GM10847 (cell line): ENCODE data around the gene PYGL.

Source experiments
- POLR2A ChIP-seq: IDR thresholded peaks from 2 replicates; pipeline ENCODE4 v1.6.1; 2011; ENCODE audit not compliant: insufficient read length; ENCODE audit errors: extremely low read depth

PYGL gene

GRCh38 chr14:50865391-50866076, 78.7 kb downstream of the PYGL start:
- no peak for TF ChIP-seq POLR2A

- TF ChIP-seq POLR2A: no peak
Observed at GRCh38 chr14:50864946-50865345, 79.3 kb downstream of the PYGL start.

DNA sequence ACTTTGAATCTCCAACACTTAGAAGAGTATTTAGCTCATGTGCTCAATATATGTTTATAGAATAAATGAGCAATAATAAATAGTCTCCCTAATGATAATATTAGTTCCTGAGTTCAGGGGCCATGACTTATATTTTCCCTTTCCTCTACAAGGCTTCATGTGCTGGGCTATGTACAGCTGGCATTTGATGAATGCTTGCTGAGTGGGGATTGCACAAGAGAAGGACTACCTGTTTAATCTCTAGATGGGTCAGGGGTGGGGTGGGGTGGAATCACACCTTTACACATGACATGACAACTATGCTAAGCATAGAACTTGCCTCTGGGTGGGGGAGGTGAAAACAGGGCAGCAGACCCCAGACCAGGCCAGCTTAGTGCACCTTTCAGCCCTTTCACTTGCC, 80.0 kb downstream of the PYGL start:
- no peak for TF ChIP-seq POLR2A

- TF ChIP-seq POLR2A: no peak
Observed at GRCh38 chr14:50862036-50862570, 82.2 kb downstream of the PYGL start.

GRCh38 chr14:50860478-50861086, 83.7 kb downstream of the PYGL start:
- TF ChIP-seq POLR2A: no peak

GRCh38 chr14:50859296-50859624, 85.0 kb downstream of the PYGL start:
- TF ChIP-seq POLR2A: no peak

DNA sequence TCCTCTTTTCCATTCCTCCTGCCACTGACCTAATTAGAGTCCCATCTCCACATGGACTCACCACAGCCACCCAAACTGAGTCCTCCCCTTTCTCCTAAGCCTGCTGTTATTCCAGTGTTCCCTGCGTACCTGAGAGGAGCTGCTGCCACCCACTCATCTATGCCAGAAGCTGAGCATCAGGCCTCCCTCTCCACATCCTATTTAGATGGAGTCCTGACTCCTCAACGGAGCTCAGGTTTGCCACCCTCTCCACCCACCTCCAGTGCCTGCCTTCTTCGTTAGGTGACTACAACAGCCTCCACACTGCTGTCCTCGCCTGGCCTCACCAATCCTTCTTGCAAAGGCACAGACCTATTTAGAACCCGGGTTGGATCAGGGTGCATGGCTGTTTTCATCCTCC, 87.6 kb downstream of the PYGL start:
- no peak for TF ChIP-seq POLR2A

DNA sequence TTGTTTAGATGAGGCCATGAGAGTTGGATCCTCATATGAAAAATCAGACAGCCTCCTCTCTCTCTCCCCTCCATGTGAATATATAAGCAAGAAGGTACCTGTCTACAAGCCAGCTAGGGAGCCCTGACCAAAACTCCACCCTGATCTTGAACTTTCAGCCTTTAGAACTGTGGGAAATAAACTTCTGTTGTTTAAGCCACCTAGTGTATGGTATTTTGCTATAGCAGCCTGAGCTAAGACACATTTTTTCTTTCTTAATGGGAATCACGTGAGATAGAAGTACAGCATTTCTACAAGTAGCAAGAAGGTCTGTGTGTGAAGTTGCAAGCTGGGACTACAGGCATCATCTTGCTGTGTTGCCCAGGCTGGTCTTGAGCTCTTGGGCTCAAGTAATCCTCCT, 88.7 kb downstream of the PYGL start:
- TF ChIP-seq POLR2A: no peak
